ENCODE measurements around the gene CAMK2B.
A peak's percentile ranks its signal among the peaks of the same experiment; 100 is the strongest.

CAMK2B gene

DNA sequence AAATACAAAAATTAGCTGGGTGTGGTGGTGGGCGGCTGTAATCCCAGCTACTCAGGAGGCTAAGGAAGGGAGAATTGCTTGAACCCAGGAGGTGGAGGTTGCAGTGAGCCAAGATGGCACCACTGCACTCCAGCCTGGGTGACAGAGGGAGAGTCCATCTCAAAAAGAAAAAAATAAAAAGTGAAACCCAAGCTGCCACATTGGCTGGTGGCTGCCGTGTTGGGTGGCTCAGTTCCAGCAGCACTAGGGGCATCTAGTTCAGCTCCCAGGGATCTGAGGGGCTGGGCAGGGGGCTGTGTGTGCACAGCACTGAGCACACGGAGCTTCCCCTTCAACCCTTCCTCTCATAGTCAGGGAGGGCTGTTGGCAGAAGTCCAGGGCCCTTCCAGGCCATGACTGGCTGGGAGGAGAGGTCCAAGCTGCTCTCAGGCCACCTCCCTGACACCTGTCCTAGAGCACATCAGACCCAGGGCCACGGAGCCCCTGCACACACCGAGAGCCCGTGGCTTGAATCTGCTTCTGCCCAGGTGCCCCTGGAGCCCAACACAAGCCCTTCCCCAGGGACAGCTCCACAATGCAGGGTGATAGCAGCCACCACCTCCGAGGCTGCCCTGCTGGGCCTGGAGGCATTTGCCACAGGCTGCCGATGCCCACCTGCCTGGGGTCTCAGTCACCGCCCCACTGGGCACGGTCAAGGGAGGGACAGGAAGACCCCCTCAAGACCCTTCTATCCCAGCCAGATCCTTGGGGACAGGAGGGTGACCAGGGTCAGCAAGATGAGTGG is 77.3 kb downstream of the CAMK2B start:
- no peak for DNase-seq

DNA sequence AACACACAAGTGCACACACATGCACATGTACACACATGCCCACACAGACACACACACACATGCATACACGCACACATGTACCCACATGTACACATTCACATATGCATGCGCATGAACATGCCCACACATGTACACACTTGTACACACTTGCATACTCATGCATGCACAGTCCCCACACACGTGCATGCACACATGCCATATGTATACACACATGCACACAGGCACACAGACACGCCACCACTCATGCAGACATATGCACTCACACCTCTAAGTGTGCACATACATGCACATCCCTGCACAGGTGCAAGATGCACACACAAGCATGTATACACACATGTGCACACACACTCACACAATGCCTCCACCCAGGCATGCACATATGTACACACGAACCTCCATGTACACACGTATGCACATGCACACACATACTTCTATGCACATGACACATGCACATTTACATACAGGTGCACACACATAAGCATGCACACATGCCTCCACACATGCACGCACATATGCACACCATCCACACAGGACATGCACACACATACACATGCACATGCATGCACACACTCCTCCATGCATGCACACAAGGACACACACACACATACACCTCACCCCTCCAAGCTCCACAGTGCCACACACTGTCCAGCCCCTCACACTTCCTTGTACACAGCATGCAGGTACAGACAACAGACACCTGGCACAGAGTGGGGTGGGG is 78.8 kb downstream of the CAMK2B start:
- DNase-seq, result no peak

DNA sequence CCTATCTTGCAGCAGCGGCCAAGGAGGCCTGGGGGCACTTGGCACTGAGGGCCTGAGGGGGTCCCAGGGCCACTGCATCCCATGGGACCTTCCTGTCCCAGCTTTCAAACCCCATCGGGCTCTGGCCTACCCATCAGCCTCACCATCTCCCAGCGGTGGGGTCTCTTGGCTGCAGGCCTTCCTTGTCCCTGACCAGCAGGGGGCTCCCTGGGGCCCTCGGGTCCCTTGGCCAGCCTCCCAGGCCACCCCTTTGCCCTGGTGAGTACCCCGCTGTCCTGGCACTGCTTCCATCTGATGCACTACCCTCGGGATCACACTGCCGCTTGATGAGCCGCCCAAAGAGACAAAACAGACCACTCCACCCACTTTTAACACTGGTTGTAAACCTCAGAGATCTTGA is 81.1 kb downstream of the CAMK2B start:
- DNase-seq, result no peak

DNA sequence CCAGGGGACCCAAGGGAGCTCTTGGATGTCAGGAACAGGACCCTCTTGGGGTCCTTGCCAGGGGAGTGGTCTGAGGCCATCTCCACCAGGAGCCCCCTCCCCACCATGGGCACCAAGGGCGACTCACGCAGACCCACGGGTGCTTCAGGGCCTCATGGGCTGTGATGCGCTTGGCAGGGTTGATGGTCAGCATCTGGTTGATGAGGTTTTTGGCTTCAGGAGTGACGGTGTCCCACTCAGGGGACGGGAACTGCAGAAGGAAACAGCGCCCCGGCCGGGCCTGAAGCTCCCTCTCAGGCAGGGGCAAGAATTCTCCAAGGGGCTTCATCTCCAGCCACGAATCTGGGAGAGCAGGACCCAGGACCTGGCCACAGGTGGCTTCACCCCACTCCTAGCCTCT is 83.3 kb downstream of the CAMK2B start:
- DNase-seq, result no peak

DNA sequence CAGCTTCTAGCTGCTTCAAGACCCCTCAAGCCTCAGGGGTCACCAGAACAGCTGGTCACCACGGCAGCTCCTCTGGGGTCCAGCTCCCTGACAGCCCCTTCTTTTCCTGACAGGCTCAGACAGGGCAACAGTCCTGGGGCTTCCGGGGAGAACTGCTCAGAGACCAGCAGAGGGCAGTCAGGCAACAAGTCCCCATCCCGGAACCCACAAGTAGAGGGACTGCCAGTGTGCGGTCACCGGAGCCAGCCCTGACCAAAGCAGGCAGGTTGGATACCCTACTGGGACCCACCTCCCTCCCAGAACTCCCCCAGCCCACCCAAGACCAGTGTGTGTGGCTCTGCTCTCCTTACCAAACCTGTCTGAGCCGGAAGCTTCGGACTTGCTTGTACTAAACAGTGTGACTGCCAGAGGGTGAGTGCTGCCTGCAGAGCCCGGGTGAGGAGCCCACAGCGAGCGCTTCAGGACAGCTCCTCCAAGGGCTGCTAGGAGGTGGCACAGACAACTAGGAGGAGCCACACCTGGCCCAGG is 84.3 kb downstream of the CAMK2B start:
- DNase-seq, result peak; percentile 63

DNA sequence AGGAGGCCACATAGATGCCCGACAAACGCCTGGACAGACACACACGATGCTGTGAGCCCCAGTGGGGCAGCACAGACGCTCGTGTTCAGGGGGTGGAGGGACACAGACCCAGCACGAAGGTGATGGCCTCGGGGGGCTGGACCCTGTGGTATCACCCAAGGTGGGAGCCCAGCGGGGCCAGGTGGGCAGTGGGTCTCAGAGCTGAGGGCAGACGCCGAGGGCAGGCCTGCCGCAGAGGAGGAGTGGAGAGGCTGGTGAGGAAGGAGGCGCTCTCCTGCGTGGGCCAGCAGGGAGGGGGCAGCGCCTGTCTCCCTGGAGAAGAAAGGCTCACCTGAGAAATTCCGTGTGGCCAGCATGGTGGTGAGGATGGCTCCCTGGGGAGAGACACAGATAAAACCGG is 85.0 kb downstream of the CAMK2B start:
- no peak for DNase-seq

DNA sequence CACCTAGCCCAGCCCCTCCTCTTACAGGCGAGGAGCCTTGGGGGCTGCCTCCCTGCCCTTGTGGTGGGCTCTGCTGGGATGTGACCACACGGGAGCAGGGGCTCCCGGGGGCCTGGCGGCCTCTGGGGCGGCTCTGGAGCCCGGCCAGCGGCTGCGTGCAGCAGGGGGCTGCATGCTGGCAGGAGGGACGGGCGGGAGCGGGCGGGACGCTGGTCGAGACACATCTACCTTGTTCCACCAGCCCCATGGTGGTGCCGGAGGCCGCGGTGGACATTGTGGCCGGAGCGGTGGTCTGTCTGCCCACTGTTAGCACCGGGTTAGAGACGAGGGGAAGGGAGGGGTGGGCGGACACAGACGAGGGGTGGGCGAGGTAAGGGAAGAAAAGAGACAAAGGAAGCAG is 86.0 kb downstream of the CAMK2B start:
- no peak for DNase-seq

DNA sequence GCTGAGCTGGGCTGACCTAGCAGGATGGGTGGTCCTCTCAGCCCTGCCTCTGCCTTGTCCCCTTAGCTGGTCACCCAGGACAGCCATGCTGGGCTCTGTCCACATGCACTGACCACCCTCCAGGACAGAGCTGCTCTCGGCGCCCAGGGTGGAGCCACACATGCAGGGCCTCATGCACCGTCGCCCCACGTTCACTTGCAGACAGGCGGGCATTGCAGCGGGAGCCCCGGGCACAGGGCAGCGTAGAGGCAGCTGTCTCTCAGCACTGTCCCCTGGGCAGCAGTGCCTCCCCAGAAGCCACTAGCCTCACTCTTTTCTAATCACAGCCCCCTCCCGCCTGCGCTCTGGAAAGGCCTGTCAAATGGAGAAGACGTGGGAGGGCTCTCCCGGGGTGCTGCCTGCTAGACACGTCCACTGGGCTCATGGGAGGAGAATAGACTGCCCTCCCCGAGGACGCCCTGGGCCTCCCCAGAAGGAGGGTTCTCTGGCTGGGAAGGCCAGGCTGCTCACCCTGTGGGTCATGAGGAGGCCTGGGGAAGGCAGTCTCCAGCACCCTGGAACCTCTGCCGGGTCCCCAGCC is 87.2 kb downstream of the CAMK2B start:
- DNase-seq, result no peak

DNA sequence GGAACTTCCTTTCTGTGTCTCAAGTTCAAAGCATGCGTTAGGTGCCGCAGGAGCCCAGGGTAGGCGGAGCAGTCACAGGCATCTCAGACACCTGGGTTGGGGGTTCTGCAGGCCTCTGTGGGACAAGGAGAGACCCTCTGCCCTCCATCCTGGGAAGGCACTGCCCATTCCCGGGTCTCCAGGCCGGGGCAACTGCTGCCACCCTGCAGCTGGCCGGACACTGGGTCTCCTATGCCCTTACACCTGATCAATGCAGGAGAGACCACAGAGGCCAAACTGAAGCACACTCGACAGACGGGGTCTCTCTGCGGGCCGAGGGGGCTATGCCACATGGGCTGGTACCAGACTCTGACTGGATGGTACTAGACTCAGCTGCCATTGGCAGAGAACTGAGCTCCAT is 87.7 kb downstream of the CAMK2B start:
- DNase-seq, result no peak

DNA sequence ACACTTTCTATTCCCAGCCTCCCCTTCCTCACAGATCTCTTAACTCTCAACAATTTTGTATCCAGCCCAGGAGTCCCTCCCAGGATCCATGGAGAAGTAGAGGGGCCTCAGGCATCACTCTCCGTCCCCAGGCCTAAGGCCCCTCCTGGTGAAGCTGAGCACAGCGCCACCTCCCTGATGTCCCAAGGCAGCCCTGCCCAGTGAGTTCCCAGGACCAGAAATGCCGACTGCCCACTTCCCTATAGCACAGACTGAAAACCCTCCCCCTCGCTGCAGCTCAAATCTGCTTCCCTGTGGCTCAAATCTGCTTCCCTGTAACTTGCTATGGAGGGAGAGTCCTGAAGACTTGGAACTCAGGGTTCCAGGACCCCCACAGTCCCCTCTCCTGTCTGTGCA is 89.1 kb downstream of the CAMK2B start:
- no peak for DNase-seq

DNA sequence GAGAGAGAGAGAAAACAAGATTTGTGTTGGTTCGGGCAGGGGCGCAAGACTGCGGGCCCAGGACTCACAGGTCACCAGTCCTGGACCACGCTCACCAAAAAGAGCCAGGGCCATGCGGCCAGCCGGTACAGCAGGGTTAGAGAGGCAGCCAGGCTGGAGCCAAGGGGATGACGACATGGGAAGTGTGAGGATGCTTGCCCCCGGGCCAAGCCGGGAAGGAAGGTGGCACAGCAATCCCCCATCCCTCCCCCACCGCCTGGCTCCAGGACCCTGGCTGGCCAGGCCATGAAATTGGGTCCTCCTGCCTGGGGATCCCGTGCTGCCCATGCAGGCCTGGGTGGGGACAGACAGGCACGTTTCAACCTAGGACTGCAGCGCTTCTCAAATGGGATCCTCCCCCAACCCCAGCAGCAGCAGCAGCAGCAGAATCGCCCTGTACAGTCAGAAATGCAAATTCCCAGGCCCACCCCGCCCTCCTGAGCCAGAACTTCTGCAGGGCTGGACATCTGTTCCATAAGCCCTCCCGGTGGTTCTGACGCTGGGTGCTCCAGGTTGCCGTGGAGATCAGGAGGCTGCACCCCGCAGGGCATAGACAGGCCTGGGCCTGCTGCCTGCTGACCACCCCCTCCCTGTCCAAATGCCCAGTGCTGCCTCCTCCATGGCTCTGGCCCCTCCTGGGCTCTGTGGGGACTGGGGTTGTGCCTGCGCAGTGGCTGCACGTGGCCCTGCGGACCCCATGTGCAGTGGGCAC is 89.6 kb downstream of the CAMK2B start:
- DNase-seq, result no peak

DNA sequence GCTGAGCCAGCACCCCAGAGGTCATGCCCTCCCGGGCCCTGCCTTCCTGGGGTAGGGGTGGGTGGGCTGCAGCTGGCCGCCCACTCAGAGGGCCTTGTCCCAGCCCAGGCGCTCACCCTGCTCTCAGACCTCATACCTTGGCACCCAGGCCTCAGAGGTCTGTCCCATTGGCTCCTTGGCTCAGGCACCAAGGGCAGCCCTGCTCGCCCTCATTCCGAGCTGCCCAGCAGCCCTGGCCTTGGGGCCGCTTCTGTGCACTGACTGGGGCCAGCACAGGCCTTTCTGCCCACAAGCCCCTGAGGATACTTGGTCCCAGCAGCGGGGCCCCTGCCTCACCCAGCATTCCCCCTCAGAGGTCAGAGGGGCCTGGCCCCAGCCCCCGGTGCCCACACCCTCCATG is 90.3 kb downstream of the CAMK2B start:
- DNase-seq, result no peak

DNA sequence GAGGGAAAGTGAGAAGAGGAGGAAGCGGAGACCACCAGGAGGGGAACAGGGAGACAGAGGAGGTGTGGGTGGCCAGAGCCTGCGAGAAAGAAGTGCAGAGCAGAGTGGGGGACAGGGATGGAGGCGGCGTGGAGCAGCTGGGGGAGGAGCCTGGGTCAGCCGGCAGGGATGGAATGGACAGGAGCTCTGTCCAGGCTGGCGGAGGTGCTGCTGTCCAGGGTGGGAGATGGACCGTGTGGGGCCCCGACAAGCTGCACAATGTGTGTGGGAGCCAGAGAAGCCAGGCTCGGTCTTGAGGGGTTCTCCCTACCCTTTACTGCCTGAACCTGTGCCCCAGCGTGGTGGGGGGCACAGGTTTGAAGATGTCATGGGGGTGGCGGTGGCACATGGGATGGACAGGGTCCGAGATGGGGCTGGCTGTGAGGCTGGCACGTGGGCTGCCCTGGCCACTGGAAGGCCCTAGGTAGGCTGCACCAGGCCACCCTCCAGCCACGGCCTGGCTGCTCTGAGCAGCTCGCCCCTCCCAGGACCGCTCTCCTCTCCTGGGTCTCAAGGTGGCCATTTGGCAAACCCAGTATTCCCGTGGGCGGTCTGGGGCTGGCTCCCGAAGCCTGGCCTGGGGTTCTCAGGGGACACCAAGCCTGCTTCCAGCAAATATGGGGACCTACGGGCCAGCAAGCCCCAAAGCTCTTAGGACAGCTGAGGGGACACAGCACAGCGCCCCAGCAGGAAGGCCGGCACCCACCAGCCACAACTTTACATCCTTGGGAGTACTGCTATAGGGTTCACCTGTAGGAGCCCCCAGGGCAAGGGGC is 92.3 kb downstream of the CAMK2B start:
- DNase-seq, result no peak

DNA sequence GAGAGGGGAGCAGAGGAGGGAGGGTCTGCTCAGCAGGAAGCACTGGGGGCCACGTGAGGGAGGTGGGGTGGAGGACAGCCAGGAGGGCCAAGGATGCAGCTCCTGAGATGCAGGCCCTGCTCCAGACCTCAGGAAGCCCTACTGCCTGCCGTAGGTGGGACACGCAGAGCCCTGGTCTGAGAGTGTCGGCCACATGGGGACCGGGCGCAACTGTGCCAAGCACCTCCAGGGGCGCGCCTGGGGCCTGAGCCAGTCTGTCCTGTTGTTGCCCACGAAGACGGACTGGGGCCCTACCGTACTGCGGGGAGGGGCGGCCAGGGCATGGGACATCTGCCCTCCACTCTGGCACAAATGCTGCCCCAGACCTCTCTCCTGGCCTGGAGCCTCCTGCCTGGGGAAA is 93.0 kb downstream of the CAMK2B start:
- no peak for DNase-seq

DNA sequence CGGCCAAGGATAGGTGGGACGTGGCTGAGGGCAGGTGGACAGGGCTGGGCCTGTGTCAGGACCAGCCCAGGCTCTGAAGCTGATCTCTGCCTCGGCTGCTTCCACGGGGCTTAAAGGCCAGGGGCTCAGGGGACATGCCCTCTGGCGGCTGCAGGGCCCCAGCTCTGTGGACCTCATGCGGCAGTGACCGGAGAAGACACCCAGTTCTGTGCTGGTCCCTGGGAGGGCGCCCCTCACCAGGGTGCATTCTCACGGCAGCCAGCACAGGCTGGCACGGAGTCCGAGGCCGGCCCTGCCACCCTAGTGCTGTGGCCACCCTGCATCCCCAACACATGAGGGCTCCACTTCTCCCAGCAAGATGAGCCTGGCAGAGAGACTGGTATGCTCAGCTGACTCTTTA is 94.3 kb downstream of the CAMK2B start:
- no peak for DNase-seq

DNA sequence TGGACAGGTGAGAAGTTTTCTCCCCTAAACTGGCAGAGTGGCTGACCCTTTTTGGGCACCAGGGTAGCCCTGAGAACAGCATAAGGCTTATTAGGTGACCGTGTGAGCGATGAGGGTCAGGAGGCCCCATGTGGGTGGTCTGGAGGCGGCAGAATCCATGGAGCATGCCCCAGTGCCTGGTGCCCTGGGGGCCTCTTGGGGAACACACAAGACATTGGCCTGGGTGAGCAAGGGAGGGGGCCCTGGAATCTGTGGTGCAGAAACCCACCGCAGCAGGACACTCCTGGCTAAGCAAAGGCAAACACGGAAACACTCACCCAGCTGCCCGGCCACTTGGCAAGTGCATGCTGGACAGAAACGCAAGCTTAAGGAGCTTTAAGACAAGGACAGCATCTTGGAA is 95.1 kb downstream of the CAMK2B start:
- DNase-seq, result no peak

DNA sequence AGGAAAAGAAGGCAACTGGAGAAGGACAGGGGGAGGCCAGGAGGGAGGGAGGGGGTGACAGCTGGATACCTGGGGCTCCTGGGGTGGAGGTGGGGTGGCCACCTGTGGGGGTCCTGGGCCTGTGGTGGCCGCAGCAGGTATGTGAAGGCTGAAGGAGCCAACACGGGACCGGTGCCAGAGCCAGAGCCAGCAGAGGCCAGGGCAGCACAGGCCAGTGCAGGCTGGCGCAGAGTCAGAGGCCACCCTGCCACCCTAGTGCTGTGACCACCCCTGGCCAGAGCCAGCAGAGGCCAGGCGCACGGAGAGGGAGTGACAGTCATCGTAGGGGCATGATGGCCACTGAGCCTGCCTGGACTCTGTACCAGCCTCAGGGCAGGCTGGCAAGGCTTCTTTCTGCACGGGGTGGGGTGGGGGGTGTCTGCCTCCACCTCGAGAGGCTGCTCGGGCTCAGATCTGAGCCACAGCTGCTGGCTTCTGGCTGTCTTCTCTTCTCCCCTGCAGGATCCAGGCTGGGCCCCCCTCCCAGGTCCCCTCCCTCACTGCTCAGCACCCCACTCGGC is 95.8 kb downstream of the CAMK2B start:
- no peak for DNase-seq

DNA sequence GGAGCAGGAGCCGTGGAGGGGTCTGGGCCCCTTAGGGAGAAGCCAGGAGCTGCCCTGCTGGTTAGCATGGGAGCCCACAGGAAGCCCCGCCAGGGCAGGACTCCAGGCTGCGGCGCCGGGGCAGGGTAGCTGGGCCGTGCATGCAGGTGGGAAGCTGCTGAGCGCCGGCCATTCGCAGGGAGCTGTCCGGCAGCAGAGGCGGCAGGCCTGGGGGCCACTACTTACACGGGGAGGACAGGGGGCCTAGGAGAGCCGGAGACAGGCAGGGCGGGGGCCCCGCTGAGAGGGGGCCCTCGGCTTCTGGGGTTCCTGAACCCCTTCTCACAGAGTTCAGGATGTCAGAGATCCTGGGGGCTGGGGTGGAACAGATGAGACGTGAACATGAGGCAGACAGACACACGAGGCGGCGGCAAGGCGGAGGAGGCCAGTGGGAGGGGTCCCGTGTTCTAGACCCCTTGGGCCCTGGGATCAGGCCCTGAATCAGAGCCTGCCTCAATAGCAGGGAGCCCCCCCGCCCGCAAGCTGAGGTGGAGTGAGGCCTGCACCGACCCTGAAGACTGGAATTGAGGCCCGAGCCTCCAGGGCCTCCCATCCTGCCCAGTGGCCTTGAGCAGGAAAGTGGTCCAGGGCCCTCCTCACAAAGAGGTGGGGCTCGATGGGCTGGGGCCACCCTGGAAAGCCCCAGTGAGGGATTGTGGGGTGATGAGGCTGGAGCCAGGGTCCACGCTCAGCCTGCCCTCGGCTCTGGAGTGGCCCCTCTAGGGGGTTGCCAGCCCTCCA is 96.6 kb downstream of the CAMK2B start:
- DNase-seq, result no peak

DNA sequence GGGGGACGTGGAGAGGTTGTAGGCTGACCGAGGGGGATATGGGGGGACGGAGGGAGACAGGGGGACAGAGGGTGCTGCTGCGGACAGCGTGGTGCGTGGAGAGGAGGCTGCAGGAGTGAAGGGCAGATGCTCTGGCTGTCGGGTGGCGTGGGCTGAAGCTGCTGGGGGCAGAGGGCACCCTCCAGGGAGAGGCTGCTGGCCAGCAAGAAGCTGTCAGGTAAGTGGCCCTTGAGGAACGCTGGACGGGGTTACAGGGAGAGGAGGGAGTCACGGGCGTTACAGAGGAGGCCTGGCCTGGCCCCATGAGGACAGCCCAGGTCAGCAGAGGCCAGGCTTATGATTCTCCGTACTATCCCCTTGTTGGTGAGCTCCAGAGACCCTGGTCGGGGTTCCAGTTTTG is 97.5 kb downstream of the CAMK2B start:
- DNase-seq, result no peak

DNA sequence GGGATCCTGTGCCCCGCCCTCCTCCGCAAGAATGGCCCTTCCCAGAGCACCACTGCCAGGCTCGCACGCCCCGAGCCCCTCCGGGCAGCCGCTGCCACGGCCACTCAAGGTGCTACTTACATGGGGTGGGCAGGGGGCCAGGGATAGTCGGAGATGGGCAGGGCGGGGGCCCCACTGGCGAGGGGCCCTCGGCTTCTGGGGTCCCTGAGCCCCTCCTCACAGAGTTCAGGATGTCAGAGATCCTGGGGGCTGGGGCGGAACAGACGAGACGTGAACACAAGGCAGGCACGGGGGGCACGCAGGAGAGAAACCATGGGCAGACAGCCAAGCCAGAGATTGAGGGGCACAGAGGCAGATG is 99.0 kb downstream of the CAMK2B start:
- DNase-seq, result no peak
